ENCODE data around the gene MYL6.

MYL6 gene

GRCh38 chr12:56158926-56159461 is 835 bp downstream of the MYL6 start:
- DNase-seq (ENCODE audit: low read depth, low spot score): peak; percentile 28
- no peak for TF ChIP-seq CTCF (IDR thresholded peaks at IDR 0.05; ENCODE audit: insufficient read depth, low read length, missing control alignments)
- peak overlapping the region; percentile 99 for H3K4me3 ChIP-seq (ENCODE audit: low read depth, low read length)
- ChIA-PET CTCF (interaction anchor here (0.9 to 4.2 kb wide), 5 partner anchors 25 to 40 kb away, joined by 4 to 35 read pairs (median 6); partner anchors contain the start of genes ESYT1, SMARCC2 and ZC3H10), POLR2A (interaction anchor here (0.9 to 2.8 kb wide), 9 partner anchors 29 to 112 kb away, joined by 4 to 23 read pairs (median 5); partner anchors contain the start of genes ESYT1, RNF41, RPL41 and SMARCC2)

GRCh38 chr12:56159482-56160192 is 1.5 kb downstream of the MYL6 start:
- DNase-seq (ENCODE audit: low read depth, low spot score): no peak
- ChIA-PET CTCF (interaction anchor here (0.9 to 4.2 kb wide), 4 partner anchors 29 to 41 kb away, joined by 6 to 35 read pairs (median 14); partner anchors contain the start of genes ESYT1, SMARCC2 and ZC3H10), POLR2A (interaction anchor here (1.1 to 2.8 kb wide), 8 partner anchors 10 to 112 kb away, joined by 4 to 23 read pairs (median 6); partner anchors contain the start of genes ESYT1, RNF41 and SMARCC2)
- TF ChIP-seq CTCF (IDR thresholded peaks at IDR 0.05; ENCODE audit: insufficient read depth, low read length, missing control alignments): no peak
- peak overlapping the region; percentile 99 for H3K4me3 ChIP-seq (ENCODE audit: low read depth, low read length)

- DNase-seq (ENCODE audit: low read depth, low spot score): no peak
- ChIA-PET CTCF (interaction anchor here (0.9 to 4.2 kb wide), 4 partner anchors 29 to 41 kb away, joined by 6 to 35 read pairs (median 18); partner anchors contain the start of genes SMARCC2 and ZC3H10), POLR2A (interaction anchor here (1.8 to 3.8 kb wide), 5 partner anchors 9 to 33 kb away, joined by 8 to 23 read pairs (median 14); partner anchors contain the start of genes ESYT1 and SMARCC2)
- H3K4me3 ChIP-seq (ENCODE audit: low read depth, low read length): peak overlapping the region; percentile 99
- no peak for TF ChIP-seq CTCF (IDR thresholded peaks at IDR 0.05; ENCODE audit: insufficient read depth, low read length, missing control alignments)
These were observed 2.1 kb downstream of the MYL6 start for GRCh38 chr12:56160193-56160763.

- peak overlapping the region; percentile 99 for H3K4me3 ChIP-seq (ENCODE audit: low read depth, low read length)
- CTCF ChIA-PET: interaction anchor here (1.5 to 4.2 kb wide), 4 partner anchors 8 to 42 kb away, joined by 4 to 35 read pairs (median 16); partner anchors contain the start of genes SMARCC2 and ZC3H10
- POLR2A ChIA-PET: interaction anchor here (1.1 to 3.8 kb wide), 8 partner anchors 8 to 115 kb away, joined by 3 to 14 read pairs (median 6); partner anchors contain the start of genes ESYT1, SMARCC2 and ZC3H10
- DNase-seq (ENCODE audit: low read depth, low spot score): no peak
- TF ChIP-seq CTCF (IDR thresholded peaks at IDR 0.05; ENCODE audit: insufficient read depth, low read length, missing control alignments): no peak
These were observed 2.9 kb downstream of the MYL6 start for GRCh38 chr12:56160894-56161689.

GRCh38 chr12:56161690-56162351 is 3.7 kb downstream of the MYL6 start:
- no peak for DNase-seq (ENCODE audit: low read depth, low spot score)
- TF ChIP-seq CTCF (IDR thresholded peaks at IDR 0.05; ENCODE audit: insufficient read depth, low read length, missing control alignments): no peak
- H3K4me3 ChIP-seq (ENCODE audit: low read depth, low read length): no peak overlapping the region; the same call in none of the 2 replicates
- ChIA-PET POLR2A (interaction anchor here (1.1 to 3.8 kb wide), 12 partner anchors 7 to 116 kb away, joined by 3 to 14 read pairs (median 6); partner anchors contain the start of genes ESYT1, RNF41, SMARCC2 and ZC3H10), CTCF (interaction anchor here (1.5 to 4.2 kb wide), 5 partner anchors 8 to 43 kb away, joined by 4 to 35 read pairs (median 15); partner anchors contain the start of genes SMARCC2 and ZC3H10)

Measured in AG04449 (cell line).